Measurements from ENCODE around the gene FCMR.

The FCMR gene

GRCh38 chr1:206953626-206954025, 31.9 kb upstream of the FCMR start:
- no peak for TF ChIP-seq CTCF (IDR thresholded peaks at IDR 0.05; ENCODE audit: insufficient read depth, low read length, poor library complexity, severe bottlenecking)
- Histone ChIP-seq H3K27me3 (replicated peaks; ENCODE audit: control insufficient read depth, insufficient read depth, low read length) (no peaks in the 10 kb centered on the region), H3K4me3 (replicated peaks; ENCODE audit: low read depth, low read length) (no peak overlapping the region), H3K36me3 (ENCODE audit: control insufficient read depth, insufficient read depth, low read length) (no peaks in the 10 kb centered on the region)
- DNase-seq (ENCODE audit: extremely low read depth, insufficient read length), result no peak

- Histone ChIP-seq H3K27me3 (replicated peaks; ENCODE audit: control insufficient read depth, insufficient read depth, low read length) (no peaks in the 10 kb centered on the region), H3K36me3 (ENCODE audit: control insufficient read depth, insufficient read depth, low read length) (no peaks in the 10 kb centered on the region), H3K4me3 (replicated peaks; ENCODE audit: low read depth, low read length) (no peak overlapping the region)
- TF ChIP-seq CTCF (IDR thresholded peaks at IDR 0.05; ENCODE audit: insufficient read depth, low read length, poor library complexity, severe bottlenecking), result no peak
- no peak for DNase-seq (ENCODE audit: extremely low read depth, insufficient read length)
Observed at GRCh38 chr1:206953126-206953525, 31.4 kb upstream of the FCMR start.

GRCh38 chr1:206952171-206952570, 30.4 kb upstream of the FCMR start:
- DNase-seq (ENCODE audit: extremely low read depth, insufficient read length), result no peak

GRCh38 chr1:206951318-206952100, 29.8 kb upstream of the FCMR start:
- no peak for TF ChIP-seq CTCF (IDR thresholded peaks at IDR 0.05; ENCODE audit: insufficient read depth, low read length, poor library complexity, severe bottlenecking)
- no peak for DNase-seq (ENCODE audit: extremely low read depth, insufficient read length)
- no peak overlapping the region for H3K4me3 ChIP-seq (replicated peaks; ENCODE audit: low read depth, low read length)
- no peaks in the 10 kb centered on the region for H3K27me3 ChIP-seq (replicated peaks; ENCODE audit: control insufficient read depth, insufficient read depth, low read length)
- no peaks in the 10 kb centered on the region for H3K36me3 ChIP-seq (ENCODE audit: control insufficient read depth, insufficient read depth, low read length)

More at GRCh38 chr1:206952171-206952570, 30.4 kb upstream of the FCMR start:
- H3K36me3 ChIP-seq (ENCODE audit: control insufficient read depth, insufficient read depth, low read length), result no peaks in the 10 kb centered on the region
- no peak overlapping the region for H3K4me3 ChIP-seq (replicated peaks; ENCODE audit: low read depth, low read length)
- no peak for TF ChIP-seq CTCF (IDR thresholded peaks at IDR 0.05; ENCODE audit: insufficient read depth, low read length, poor library complexity, severe bottlenecking)
- no peaks in the 10 kb centered on the region for H3K27me3 ChIP-seq (replicated peaks; ENCODE audit: control insufficient read depth, insufficient read depth, low read length)

GRCh38 chr1:206949641-206950040, 27.9 kb upstream of the FCMR start:
- Histone ChIP-seq H3K36me3 (ENCODE audit: control insufficient read depth, insufficient read depth, low read length) (no peaks in the 10 kb centered on the region), H3K27me3 (replicated peaks; ENCODE audit: control insufficient read depth, insufficient read depth, low read length) (no peaks in the 10 kb centered on the region), H3K4me3 (replicated peaks; ENCODE audit: low read depth, low read length) (no peak overlapping the region)
- DNase-seq (ENCODE audit: extremely low read depth, insufficient read length), result no peak
- TF ChIP-seq CTCF (IDR thresholded peaks at IDR 0.05; ENCODE audit: insufficient read depth, low read length, poor library complexity, severe bottlenecking), result no peak
